ENCODE results near the gene IGF1.

Gene IGF1

DNA sequence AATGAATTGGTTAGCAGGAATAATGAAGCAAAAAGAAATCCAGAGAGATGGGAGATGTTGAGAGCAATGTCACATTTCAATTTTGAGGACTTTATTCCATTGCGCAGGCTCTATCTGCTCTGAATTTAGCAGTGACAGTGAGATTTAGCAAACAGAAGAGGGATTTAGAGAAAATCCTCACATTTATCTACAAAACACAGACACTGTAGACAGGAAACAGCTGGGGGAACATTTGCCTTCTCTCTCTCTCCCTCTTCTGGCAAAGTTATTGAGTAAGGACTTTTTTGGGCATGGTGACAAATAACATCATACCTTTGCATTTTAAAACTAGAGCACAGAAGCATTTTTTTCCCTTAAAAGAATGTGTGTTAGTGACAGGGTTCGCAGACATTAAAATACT lies at the start of gene IGF1:
Gene IGF1 (minus strand): TSS at position 158 of the 400 bp plus-strand sequence. CDS start 182 bp downstream, outside the sequence.
- no peak for DNase-seq (ENCODE audit: low read depth in 2 of 2, low spot score in 1 of 2)

DNA sequence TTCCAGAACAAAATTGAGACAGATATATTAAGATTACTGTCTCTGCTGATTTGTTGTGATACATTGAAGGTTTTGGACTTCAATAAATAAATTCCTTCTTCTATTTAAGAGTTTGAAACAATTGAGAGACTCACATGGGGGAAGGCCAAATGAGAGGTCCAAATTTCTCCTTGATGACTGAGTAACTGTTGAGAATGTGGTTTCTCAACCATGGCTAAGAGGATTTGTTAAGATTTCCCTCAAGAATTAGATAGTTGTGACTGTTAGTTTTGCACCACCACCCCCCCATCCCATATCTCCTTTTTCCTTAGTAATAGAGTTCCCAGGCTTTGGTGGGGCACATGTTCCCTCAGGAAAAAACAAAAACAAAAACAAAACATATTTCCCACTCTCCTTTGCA lies 47.7 kb upstream of the IGF1 start:
- DNase-seq (ENCODE audit: low read depth in 2 of 2, low spot score in 1 of 2), result no peak

DNA sequence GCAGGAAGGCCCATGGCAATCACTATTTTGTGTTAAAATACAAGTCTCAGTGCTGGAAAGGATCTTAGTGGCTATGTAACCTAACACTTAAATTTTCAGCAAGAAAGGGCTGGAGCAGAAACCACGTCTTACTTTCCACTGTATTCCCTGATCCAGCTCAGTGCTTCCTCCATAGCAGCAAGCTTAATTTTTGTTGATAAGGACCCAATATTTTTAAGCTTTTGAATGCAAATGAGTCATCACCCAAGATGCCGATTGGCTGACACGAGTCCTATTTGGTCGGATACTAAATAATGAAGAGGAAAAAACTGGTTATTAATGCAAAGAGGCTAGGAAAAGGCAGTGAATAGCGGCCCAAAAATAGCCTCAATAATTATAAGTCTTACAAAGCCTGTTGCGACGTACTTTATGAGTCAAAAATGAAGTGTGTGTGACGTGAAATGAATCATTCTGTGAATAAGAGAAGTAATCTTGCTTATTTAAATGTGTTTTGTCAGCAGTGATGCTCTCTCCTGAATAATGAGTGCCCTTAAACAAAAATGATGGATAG lies 46.9 kb upstream of the IGF1 start:
- no peak for DNase-seq (ENCODE audit: low read depth in 2 of 2, low spot score in 1 of 2)

DNA sequence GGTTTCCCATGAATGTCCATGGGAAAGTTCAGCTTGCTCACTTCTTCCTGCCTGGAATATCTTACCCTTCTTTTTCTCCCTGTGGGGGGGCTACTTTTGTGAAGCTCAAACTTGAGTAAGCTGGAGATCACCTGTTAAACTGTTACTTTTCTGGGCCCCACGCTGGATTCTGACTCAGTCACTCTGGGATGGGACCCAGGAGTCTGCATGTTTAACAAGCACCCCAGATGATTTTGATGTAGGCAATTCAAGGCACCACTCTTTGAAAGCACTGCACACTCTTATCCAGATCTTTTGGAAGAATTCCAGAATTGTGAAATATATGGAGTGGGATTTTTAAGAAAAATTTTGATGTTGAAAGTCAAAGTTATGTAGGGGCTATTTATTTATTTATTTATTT lies 46.3 kb upstream of the IGF1 start:
- no peak for DNase-seq (ENCODE audit: low read depth in 2 of 2, low spot score in 1 of 2)

DNA sequence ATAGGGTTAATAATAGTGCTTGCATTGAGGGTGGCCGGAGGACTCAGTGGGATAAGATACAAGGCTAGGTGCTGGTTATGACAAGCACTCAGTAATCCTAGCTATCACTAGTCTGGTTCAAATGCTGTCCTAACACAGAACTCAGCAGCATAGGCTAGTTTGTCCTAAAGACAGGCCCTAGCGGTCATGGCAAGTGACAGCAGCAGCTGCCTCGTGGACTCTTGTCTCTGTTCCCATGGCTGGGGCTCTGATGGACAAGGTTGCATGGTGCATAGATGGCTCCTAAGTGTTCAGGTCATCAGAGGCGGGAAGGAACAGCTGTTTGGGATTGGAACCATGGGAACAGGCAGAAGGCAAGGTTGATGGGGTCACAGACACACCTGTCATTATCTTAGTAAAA lies 42.4 kb upstream of the IGF1 start:
- DNase-seq (ENCODE audit: low read depth in 2 of 2, low spot score in 1 of 2), result no peak

DNA sequence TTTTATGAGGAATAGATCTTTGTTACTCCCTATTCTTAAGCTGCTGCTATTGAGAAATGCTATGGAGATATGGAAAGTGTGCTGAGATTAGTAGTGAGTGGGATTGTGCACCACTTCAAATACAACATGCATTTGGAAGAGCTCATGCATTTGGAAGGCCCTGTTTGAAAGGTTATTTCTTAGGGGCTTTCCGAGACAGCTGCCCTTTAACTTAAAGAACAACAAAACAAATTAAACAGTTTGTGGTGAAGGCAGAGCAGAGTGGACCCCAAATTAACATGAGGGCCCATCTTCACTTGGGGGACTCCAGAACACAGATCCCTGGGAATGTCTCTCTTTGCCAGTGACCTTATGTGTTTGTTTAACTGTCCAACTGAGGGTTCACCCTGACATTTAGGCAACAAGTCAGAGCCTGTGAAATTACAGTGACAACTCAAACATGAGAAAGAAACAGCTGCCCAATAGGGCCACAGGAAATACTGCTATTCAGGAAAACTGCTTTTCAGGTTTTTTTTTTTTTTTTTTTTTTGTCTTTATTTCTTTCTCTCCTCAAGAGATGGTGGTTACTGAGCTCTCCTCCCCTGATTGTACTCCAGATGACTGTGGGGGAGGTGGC lies 41.4 kb upstream of the IGF1 start:
- DNase-seq (ENCODE audit: low read depth in 2 of 2, low spot score in 1 of 2), result no peak

DNA sequence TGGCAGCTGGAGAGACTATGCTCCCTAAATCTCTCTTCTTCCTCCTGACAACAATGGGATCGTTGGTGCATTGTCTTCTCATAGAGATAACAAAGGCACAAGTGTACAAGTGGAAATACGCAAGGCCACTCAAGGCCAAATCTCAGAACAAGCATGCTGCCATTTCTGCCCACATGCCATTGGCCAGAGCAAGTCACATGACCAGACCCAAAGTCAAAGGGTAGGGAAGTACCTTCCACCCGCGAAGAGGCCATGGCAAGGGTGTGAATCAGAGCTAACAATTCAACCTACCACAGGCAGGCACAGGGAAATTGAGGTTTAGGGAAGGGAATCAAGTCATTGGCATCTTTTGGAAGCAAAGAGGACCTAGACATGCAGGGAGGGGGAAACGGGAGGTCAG lies 38.5 kb upstream of the IGF1 start:
- DNase-seq (ENCODE audit: low read depth in 2 of 2, low spot score in 1 of 2), result no peak

DNA sequence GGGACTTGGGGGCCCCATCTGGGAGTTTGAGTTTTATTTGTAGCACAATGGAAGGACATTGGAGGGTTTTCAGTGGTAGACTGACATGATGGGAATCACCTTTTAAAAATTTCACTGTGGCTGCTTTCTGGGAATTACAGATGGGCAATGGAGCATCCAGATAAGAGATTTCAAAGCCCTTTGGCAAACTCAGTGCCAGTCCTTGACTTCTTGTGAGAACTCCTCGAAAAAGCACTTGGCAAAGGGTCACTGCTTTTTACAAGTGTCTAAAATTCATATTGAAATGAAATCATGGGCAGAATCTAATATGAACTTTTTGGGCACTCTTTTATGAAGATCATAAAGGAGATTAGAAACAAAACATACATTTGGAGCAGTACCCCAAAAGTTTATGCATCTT lies 34.3 kb upstream of the IGF1 start:
- no peak for DNase-seq (ENCODE audit: low read depth in 2 of 2, low spot score in 1 of 2)

DNA sequence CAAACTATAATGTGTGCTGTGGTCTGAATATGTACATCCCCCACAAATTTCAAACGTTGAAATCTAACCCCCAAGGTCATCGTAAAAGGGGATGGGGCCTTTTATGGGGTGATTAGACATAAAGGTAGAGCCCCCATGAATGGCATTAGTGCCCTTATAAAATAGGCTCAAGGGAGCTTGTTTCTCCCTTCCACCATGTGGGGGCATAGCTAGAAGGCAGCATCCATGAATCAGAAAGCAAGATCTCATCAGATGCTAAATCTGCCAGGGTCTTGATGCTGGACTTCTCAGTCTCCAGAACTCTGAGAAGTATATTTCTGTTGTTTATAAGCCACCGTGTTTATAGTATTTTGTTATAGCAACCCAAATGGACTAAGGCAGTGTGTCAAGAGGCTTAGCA lies 33.4 kb upstream of the IGF1 start:
- DNase-seq (ENCODE audit: low read depth in 2 of 2, low spot score in 1 of 2), result no peak

DNA sequence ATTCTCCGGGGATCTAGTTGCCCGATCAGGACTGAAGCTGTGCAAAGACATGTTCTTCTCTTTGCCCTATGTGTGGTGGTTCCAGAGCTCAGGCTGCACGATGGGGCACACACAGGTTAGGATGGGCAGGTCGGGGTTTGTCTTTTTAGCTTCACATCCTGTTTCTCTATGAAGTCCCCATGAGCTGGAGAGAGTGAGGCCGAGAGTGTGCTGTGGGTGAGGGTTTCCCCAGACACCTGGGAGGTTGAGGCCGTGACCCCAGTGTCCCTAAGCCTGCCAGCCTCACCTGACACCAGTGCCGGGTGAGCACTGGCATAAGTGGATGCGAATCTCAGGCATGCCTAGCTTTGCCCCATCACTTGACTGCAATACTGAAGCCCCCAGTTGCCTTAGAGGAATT lies 32.9 kb upstream of the IGF1 start:
- no peak for DNase-seq (ENCODE audit: low read depth in 2 of 2, low spot score in 1 of 2)

DNA sequence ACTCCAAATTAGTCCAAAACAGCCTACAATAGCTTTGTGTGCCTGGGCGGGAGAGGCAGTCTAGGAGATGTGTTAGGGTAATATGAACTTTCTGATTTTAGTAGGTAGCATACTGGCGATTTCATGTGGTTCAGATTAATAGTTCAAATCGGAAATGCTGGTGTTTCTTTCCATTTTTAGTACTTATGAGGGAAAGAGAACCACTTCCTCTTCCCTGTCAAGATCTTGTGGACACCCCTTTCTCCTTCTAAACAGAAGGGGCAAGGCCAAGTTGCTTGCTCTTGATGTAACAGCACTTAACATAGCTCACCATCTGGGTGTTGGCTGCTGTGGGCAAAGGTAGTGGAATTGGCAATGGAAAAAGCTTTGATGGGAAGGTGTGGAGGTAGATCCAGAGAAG lies 32.2 kb upstream of the IGF1 start:
- no peak for DNase-seq (ENCODE audit: low read depth in 2 of 2, low spot score in 1 of 2)

DNA sequence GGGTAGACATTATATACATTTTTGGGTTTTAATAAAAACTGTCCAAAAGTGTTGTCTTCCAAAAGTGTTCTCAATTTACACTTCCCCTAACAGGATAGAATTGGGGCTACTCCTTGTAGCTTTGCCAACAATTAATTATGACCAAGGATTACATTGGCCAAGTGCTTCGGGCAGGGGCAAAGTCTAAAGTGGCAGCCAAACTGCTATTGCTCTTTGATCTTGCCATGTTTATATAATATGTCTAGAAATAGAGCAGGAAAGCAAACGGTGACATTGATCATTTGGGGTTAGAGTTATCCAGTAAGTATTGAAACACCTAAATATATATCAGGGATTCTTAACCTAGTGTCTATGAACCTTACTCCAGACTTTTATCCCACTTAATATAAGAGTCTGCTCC lies 31.2 kb upstream of the IGF1 start:
- no peak for DNase-seq (ENCODE audit: low read depth in 2 of 2, low spot score in 1 of 2)

DNA sequence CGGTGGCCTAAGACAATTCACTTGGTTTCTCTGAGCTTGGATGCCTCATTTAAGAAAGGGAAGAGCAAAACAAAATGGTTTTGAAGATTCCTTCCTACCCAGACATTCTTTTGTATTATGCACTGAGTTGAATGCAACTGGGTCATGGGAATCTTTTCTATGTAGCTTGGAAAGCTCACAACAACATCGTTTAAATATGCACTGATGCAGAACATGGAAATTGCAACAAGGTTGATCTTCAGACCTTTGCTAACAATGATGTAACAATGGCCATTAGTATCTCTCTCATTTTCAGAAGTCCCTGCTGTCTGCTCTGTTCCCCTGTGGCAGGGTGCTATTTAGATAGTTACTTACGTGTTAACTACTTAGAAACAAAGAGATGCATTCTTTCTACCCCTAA lies 30.1 kb upstream of the IGF1 start:
- no peak for DNase-seq (ENCODE audit: low read depth in 2 of 2, low spot score in 1 of 2)

DNA sequence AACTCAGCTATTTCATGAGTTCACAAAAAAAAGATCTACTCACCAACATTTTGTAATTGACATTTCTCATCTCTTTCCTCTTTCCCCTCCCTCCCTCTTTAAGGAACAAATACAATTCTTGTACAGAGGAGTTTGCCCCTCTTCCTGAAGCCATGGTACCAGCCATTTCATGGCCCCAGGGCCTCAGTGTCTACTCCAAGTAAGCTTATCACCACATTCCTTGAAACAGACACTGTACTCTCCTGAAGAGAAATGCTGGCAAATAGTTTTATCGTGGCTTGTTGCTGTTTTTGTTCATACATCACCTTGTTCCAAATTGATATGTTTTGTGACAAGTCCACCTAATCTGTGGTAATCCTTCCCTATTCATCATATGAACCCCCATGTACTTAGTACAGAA lies 29.7 kb upstream of the IGF1 start:
- DNase-seq (ENCODE audit: low read depth in 2 of 2, low spot score in 1 of 2), result no peak

DNA sequence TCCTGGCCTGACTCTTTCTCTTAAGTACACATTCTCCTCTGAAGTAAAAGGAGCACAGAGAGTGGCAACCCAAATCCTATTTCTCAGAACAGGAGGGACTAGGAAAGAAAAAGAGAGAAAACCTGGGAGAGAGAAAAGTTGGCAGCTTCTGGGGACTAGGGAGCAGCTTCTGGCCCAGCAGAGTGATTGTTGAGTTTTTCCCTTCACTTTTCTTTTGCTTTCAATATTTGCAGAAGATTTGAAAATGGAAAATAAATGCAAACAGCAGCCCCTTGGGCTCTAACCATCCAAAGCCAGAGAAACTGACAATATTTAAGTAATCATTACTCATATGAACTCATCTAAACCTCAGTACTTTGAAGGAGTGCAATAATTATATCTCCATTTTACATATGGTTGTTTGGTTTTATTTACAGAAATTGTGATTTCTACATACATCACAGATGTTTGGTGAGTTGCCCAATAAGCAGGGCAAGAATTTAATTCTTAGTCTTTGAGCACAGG lies 28.8 kb upstream of the IGF1 start:
- no peak for DNase-seq (ENCODE audit: low read depth in 2 of 2, low spot score in 1 of 2)

DNA sequence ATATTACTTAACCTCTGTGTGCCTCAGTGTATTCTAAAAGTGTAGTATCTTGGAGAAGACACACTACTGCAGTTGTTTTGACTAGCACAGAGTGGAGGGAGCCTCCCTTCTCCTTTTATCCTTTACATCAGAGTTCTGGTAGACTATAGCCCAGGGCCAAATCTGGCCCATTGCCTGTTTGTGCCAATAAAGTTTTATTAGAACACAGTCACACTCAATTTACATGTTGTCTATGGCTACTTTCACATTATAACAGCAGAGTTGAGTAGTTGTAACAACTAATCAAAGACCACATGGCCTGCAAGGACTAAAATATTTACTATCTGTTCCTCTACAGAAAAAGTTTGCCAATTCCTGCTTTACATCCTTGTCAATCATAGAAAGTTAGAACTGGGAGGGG lies 27.7 kb upstream of the IGF1 start:
- DNase-seq (ENCODE audit: low read depth in 2 of 2, low spot score in 1 of 2), result no peak

DNA sequence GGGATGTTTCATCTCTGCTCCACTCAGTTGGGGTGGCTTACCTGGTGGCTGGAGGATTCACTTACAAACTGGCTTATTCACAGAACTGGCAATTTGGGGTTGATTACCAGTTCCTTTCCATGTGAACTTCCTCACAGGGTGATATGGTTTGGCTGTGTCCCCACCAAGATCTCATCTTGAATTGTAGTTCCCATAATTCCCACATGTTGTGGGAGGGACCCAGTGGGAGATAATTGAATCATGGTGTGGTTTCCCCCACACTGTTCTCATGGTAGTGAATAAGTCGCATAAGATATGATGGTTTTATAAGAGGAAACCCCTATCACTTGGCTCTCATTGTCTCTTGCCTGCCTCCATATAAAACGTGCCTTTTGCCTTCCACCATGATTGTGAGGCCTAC lies 26.9 kb upstream of the IGF1 start:
- DNase-seq (ENCODE audit: low read depth in 2 of 2, low spot score in 1 of 2), result no peak

DNA sequence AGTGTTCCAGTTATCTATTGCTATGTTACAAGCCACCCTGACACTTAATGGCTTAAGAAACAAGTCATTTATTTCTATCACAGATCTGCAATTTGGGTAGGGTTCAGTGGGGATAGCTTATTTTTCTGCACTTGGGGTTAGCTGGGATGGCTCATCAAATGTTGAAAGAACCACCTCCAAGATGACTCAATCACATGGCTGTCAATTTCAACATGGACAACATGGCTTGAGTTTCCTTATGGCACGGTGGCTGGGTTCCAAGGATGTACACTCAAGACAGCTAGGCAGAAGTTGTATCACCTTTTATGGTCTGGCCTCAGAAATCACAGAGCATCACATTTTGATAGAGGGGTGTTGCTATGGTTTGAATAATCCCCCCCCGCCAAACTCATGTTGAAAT lies 24.5 kb upstream of the IGF1 start:
- DNase-seq (ENCODE audit: low read depth in 2 of 2, low spot score in 1 of 2), result no peak

DNA sequence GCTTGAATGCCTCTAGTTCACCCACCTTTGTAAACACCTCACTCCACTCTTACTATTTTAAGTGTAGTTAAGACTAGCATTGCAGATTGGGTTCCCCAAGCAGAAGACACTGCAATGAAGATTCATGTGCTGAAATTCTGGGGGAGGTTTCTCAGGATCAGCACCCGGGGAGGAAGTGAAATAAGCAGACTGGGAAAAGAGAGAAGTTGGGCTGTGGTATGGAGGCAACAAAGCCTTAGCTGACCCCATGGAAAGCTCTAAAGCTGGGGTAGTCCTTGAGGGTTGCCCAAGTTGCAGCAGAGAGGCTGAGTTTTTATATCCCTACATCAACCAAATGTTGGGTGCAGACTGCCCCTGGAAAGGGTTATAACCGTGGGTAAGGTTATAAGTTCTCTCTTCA lies 23.9 kb upstream of the IGF1 start:
- DNase-seq (ENCODE audit: low read depth in 2 of 2, low spot score in 1 of 2), result no peak

DNA sequence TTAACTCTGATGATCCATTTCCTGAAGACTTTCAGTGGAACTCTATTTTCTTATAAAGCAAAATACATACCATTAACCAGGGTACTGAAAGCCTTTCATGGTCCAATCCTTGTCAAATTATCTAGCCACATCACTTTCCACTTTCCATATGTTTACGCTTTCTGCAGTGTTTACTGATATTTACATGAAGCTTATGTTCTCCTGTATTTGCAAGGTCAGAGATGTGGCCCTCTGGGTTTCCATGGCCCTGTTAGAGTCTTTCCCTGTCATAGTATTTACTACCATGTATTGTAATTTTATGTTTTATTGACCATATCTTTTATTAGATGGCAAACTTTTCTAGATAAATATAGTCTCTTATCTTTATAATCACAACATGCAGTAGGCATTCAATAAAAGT lies 23.5 kb upstream of the IGF1 start:
- no peak for DNase-seq (ENCODE audit: low read depth in 2 of 2, low spot score in 1 of 2)

DNA sequence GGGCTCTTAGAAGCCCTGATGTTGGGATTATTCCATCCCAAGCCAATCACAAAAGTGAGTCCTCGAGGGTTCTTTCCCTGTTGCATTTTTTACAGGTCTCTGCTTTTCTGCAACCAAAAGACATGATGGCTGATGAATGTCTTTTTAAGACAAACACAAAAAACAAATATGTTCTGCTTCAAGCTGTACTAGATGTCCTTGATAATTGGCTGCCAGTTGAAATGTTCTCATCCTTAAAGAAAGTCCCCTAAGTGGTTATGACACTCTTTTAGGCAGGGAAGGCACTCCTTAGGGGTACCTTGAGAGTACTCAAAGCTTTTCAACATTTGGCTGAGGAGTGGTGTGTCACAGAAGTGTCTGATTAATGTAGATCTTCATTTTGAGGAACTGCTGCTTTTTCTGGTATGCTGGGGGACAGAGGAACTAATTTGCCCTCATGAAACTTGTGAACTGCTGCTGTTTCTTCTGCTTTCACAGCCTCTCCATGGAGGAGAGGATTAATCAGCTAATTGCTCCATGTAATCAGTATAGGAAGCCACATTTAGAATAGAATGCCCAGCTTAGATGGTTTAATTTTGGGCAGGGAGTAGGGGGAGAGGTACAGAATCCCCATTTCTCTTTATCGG lies 22.8 kb upstream of the IGF1 start:
- no peak for DNase-seq (ENCODE audit: low read depth in 2 of 2, low spot score in 1 of 2)

DNA sequence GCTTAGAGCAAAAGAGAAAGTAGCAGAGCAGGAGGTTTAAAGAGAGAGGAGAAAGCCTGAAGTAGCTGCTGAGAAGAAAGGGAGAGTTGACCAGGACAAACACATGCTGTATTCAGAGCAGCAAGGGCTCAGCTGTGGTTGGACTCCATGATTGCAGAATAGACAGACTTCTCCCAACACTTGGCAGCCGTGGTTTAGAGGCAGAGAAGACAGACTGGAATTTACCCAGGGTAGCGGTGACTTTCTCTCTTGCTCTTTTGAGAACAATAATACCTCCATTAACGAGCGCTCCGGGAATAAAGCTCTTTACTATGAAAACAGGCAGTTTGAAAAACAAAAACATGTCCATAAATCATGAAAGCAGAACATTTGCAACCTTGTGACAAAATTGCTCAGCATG lies 21.4 kb upstream of the IGF1 start:
- no peak for DNase-seq (ENCODE audit: low read depth in 2 of 2, low spot score in 1 of 2)

DNA sequence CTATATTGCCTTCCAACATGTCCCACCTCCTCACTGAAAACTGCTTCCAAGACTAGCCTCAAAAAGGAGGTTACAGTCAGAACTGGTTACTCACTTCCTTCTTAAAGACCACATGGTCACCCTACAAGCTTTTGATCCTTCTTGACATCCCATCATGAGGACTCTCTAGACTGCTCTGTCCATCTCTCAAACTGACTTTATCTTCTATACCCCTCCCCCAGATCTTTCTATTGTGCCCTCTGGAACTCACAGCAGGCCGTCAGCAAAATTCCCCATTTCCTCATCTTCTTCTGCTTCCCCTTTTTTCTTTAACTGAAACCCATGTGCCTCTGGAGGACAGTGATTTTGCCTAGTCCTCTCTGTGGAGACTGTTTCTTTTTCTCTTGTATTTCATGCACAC lies 18.1 kb upstream of the IGF1 start:
- no peak for DNase-seq (ENCODE audit: low read depth in 2 of 2, low spot score in 1 of 2)

Measured in stimulated activated CD8-positive, alpha-beta memory T cell treated with anti-CD3 and anti-CD28 coated beads, Interleukin-4, amount 100 ng/mL, for 4 hours (primary cell).